GM06990 (cell line): ENCODE results near the gene KATNAL1.

ENCODE experiments used
- DNase-seq: peaks from one replicate; pipeline ENCODE4 v3.0.0-alpha.2; 2011; ENCODE audit not compliant: insufficient read length; ENCODE audit errors: extremely low read depth
- H3K27me3 ChIP-seq: replicated peaks from 2 replicates; pipeline ENCODE4 v1.6.0; 2011; ENCODE audit warnings: low read length; ENCODE audit not compliant: control insufficient read depth, insufficient read depth
- H3K36me3 ChIP-seq: 2 replicates; pipeline ENCODE4 v1.5.1; 2011; ENCODE audit warnings: low read length; ENCODE audit not compliant: control insufficient read depth, insufficient read depth
- H3K4me3 ChIP-seq: replicated peaks from 2 replicates; pipeline ENCODE4 v1.5.1; 2011; ENCODE audit warnings: low read depth, mild to moderate bottlenecking, control low read depth, low read length
- TF ChIP-seq, protein P1 (sequence below): IDR thresholded peaks from 2 replicates; pipeline ENCODE4 v1.5.1; 2011; ENCODE audit warnings: low read length, control low read depth, mild to moderate bottlenecking, inconsistent platforms; ENCODE audit not compliant: insufficient read depth, poor library complexity, severe bottlenecking

KATNAL1 gene

DNA sequence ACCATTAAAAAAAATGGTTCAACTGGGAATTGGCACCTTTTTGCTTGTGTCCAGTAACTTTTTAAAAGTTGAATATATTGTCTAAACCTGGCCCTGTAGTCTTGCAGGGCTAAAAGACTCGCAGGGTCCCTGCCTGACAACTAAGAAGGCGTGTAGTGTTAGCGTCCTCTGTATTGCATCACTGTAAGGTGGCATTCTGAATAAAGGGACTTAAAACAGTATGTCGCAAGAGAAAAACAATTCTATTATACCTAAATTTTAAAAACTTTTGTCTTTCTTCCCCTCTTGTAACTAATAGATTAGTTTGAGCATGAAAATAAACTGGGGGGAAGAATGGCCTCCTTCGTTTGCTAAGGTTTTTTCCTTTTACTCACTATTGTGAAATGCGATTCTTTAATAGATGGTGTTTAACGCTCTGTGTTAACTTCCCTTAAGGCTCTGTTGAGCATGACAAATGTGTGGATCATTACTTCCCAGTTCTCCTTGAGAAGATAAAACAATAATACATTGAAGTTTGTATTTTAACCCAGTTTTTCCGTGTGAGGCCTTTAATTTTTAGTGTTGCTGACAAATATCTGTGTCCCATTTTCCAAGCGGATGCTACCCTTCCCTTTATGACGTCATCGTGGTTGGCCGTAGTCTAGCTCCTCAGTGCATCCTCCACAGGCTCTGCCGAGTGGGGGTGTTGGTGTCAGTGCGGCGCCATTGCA lies 134.6 kb downstream of the KATNAL1 start:
- Histone ChIP-seq H3K27me3 (no peaks in the 10 kb centered on the region), H3K4me3 (no peak overlapping the region), H3K36me3 (no peaks in the 10 kb centered on the region)
- TF ChIP-seq, protein P1, sequence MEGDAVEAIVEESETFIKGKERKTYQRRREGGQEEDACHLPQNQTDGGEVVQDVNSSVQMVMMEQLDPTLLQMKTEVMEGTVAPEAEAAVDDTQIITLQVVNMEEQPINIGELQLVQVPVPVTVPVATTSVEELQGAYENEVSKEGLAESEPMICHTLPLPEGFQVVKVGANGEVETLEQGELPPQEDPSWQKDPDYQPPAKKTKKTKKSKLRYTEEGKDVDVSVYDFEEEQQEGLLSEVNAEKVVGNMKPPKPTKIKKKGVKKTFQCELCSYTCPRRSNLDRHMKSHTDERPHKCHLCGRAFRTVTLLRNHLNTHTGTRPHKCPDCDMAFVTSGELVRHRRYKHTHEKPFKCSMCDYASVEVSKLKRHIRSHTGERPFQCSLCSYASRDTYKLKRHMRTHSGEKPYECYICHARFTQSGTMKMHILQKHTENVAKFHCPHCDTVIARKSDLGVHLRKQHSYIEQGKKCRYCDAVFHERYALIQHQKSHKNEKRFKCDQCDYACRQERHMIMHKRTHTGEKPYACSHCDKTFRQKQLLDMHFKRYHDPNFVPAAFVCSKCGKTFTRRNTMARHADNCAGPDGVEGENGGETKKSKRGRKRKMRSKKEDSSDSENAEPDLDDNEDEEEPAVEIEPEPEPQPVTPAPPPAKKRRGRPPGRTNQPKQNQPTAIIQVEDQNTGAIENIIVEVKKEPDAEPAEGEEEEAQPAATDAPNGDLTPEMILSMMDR, result no peak
- no peak for DNase-seq

DNA sequence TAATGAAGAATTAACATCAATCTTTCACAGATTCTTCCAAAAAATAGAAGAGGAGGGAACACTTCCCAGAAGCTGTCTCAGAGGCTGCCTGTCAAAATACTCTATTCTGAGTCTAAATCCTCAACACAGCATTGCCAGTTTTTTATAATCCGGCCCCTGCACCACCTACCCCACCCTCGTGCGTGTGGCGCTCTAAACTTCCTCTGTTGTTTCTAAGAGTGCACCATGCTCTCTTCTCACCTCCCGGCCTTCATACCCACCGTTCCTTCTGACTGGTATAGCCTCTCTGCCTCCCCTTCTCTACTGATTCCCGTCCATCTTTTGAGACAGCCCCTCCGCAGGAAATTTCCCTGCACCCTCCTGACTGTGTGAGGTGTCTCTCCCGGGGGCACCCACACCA lies 136.8 kb downstream of the KATNAL1 start:
- TF ChIP-seq, protein P1, result no peak
- no peaks in the 10 kb centered on the region for H3K36me3 ChIP-seq
- no peak for DNase-seq
- H3K4me3 ChIP-seq, result no peak overlapping the region
- H3K27me3 ChIP-seq, result no peaks in the 10 kb centered on the region

DNA sequence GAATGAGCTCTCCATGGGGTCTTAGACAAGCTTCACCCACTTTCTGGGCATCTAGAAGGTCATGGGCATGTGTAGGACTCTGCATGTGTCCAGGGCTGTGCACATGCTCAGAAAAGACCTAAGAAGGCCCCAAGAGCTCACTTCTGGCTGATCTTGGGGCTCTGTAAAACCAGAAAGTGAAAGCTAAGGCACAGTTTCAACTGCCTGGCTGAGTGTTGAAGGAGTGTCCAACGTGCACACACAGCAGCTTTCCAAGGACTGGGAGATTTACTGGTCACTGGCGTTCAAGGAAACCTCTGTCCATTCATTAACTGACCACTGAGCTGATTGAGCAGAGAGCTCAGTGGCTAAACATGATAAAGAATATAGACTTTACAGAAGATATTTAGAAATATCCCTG lies 137.9 kb downstream of the KATNAL1 start:
- TF ChIP-seq, protein P1, result no peak
- Histone ChIP-seq H3K36me3 (no peaks in the 10 kb centered on the region), H3K4me3 (no peak overlapping the region), H3K27me3 (no peaks in the 10 kb centered on the region)
- no peak for DNase-seq

DNA sequence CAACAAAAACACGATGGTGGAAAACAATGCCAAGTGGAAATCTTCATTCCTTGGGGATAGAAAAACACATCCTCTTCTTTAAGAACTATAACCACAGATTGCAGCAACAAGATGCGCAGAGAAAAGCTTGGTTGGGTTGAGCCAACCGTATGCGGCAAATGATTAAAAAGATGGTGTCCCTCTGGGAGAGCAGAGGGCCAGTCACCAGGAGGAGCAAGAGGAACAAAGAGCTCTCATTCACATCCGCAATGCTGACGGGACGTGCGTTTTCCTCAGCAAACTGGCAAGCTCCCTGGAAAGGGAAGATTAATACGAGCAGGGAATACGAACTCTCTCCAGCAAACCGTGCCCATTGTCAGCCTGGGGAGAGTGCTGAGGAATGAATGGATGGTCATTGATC lies 141.6 kb downstream of the KATNAL1 start:
- TF ChIP-seq, protein P1, result no peak
- no peaks in the 10 kb centered on the region for H3K27me3 ChIP-seq
- DNase-seq, result no peak
- no peaks in the 10 kb centered on the region for H3K36me3 ChIP-seq
- H3K4me3 ChIP-seq, result no peak overlapping the region

DNA sequence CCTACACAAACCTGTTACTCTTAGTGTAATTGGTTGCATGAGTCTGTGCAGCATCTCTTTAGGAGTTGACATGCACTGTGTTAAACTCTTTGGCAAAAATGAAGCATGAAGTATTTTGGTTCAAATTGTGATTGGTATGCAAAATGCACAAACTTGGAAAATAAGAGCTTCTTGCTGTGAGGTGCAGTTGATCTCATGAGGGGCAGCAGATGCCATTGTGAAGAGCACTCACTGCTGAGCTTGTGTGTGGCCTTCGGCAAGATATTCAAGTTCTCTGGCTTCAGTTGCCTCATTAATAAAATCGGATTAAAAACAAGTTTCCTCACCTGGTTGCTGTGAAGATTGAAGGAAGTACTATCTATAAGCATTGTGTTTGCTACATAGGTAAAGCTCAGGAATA lies 142.3 kb downstream of the KATNAL1 start:
- no peak for DNase-seq
- no peaks in the 10 kb centered on the region for H3K36me3 ChIP-seq
- no peaks in the 10 kb centered on the region for H3K27me3 ChIP-seq
- no peak overlapping the region for H3K4me3 ChIP-seq
- TF ChIP-seq, protein P1, result no peak

DNA sequence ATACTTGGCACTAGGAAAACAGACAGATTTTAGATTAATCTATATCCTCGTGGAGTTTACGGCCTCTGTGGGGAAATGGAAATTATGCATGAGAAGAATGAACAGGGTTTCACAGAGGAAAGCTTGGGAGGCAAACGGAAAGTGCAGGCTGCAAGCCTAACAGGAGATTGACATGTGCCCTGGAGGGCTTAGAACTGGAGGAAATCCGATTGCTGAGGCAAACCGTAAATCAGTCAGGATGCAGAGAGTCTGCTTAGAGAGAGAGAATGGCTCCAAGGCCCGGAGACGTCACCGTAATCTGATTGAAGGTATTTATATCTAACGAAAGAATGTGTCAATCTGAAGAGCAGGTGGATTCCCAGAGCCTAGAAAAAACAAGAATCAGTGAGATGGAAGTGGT lies 143.2 kb downstream of the KATNAL1 start:
- Histone ChIP-seq H3K4me3 (no peak overlapping the region), H3K36me3 (no peaks in the 10 kb centered on the region), H3K27me3 (no peaks in the 10 kb centered on the region)
- TF ChIP-seq, protein P1, result no peak
- DNase-seq, result no peak
